Activated T-helper 17 cell treated with anti-CD3 and anti-CD28 coated beads, Interleukin-2, amount 50 U/mL, for 72 hours (primary cell): Measurements from ENCODE around the gene LRP5. TPM values are rescaled to one million over a fixed set of nuclear protein-coding genes. Genes with fewer than 3 reads are reported as not detected.

ENCODE experiments used
- ATAC-seq: fragments of 150-1000 bp; cut with Tn5 transposase; replicated peaks from 2 replicates; pipeline ENCODE4 v1.10.0; 2021; ENCODE audit warnings: mild to moderate bottlenecking, moderate library complexity
- H3K27ac Mint-ChIP-seq: one replicate; pipeline ENCODE4 v1.8.0; 2022; ENCODE audit warnings: mixed read lengths
- H3K27me3 Mint-ChIP-seq: one replicate; pipeline ENCODE4 v1.8.0; 2022; ENCODE audit warnings: mixed read lengths
- H3K36me3 Mint-ChIP-seq: one replicate; pipeline ENCODE4 v1.8.0; 2022; ENCODE audit warnings: low read depth, mild to moderate bottlenecking, mixed read lengths
- H3K4me1 Mint-ChIP-seq: one replicate; pipeline ENCODE4 v1.8.0; 2022; ENCODE audit warnings: mixed read lengths
- H3K4me3 Mint-ChIP-seq: one replicate; pipeline ENCODE4 v1.8.0; 2022; ENCODE audit warnings: mild to moderate bottlenecking, mixed read lengths
- H3K9me3 Mint-ChIP-seq: one replicate; pipeline ENCODE4 v1.8.0; 2022; ENCODE audit warnings: mixed read lengths
- total RNA-seq, 2 donors: library from RNA; stranded (reverse); gene quantifications; one replicate each; pipeline ENCODE4 v1.2.3, GENCODE V29; 2022

Gene LRP5
- total RNA-seq, 2 donors from 2014 or later = 4.6 to 6.0 TPM

- Mint-ChIP-seq H3K27ac (no peak overlapping the region), H3K36me3 (no peaks in the 10 kb centered on the region), H3K9me3 (no peaks in the 10 kb centered on the region), H3K27me3 (no peaks in the 10 kb centered on the region), H3K4me3 (no peak overlapping the region), H3K4me1 (peaks cover 6% of the 10 kb centered on the region)
- ATAC-seq = no peak
These were observed 102.3 kb downstream of the LRP5 start for GRCh38 chr11:68414496-68415221.

DNA sequence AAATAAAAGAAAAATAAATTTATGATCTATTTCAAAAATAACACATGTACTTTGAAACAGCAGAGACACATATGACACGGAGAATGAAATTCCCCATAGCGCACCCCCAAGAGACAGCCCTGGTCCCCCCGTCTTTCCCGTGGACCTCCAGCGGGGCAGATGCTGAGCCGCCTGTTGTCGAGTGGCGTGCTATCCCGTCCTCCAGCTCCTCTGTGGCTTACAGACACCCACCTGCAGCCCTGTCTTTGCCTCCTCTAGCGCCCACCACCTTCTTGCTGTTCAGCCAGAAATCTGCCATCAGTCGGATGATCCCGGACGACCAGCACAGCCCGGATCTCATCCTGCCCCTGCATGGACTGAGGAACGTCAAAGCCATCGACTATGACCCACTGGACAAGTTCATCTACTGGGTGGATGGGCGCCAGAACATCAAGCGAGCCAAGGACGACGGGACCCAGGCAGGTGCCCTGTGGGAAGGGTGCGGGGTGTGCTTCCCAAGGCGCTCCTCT is 103.7 kb downstream of the LRP5 start:
- Mint-ChIP-seq H3K27me3 (no peaks in the 10 kb centered on the region), H3K36me3 (no peaks in the 10 kb centered on the region), H3K4me1 (peaks cover 6% of the 10 kb centered on the region), H3K4me3 (no peak overlapping the region), H3K9me3 (no peaks in the 10 kb centered on the region), H3K27ac (no peak overlapping the region)
- no peak for ATAC-seq

DNA sequence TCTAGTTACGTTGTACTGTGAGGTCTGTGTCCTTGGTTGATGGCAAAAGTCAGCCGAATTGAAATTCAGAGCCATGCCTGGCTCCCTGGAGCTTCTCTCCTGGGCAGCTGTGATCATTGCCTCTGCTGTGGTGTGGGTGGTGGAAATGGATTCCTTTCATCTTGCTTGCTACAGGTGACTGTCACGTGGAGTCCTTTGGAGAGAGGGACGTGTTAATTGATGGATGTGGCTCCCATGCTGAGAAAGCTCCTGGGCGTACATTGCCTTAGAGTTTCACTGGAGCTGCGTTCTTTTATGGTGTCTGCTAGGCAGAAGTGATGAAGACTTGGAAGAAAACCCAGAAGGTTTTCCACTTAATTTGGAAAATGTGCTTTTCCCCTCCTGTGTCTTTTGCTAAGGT is 106.3 kb downstream of the LRP5 start:
- H3K9me3 Mint-ChIP-seq = no peaks in the 10 kb centered on the region
- no peak overlapping the region for H3K4me3 Mint-ChIP-seq

GRCh38 chr11:68420171-68420570 is 107.8 kb downstream of the LRP5 start:
- Mint-ChIP-seq H3K4me3 (no peak overlapping the region), H3K27me3 (no peaks in the 10 kb centered on the region), H3K27ac (no peak overlapping the region), H3K4me1 (peaks cover 6% of the 10 kb centered on the region), H3K9me3 (no peaks in the 10 kb centered on the region), H3K36me3 (no peaks in the 10 kb centered on the region)
- ATAC-seq = no peak

More for the DNA sequence above, 106.3 kb downstream of the LRP5 start:
- Mint-ChIP-seq H3K36me3 (no peaks in the 10 kb centered on the region), H3K4me1 (peaks cover 6% of the 10 kb centered on the region), H3K27me3 (no peaks in the 10 kb centered on the region), H3K27ac (no peak overlapping the region)
- no peak for ATAC-seq

DNA sequence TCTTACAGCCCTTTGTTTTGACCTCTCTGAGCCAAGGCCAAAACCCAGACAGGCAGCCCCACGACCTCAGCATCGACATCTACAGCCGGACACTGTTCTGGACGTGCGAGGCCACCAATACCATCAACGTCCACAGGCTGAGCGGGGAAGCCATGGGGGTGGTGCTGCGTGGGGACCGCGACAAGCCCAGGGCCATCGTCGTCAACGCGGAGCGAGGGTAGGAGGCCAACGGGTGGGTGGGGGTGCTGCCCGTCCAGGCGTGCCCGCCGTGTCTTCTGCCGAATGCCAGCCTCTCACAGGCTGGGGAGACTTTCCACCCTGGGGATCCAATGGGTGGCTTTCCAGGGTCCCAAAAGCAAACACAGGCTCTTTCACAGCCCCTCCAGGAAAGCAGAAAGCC is 111.1 kb downstream of the LRP5 start:
- peaks cover 2% of the 10 kb centered on the region for H3K9me3 Mint-ChIP-seq
- H3K27me3 Mint-ChIP-seq = no peaks in the 10 kb centered on the region
- ATAC-seq = no peak
- H3K27ac Mint-ChIP-seq = no peak overlapping the region
- H3K4me3 Mint-ChIP-seq = no peak overlapping the region
- H3K4me1 Mint-ChIP-seq = no peaks in the 10 kb centered on the region
- H3K36me3 Mint-ChIP-seq = no peaks in the 10 kb centered on the region

- H3K27me3 Mint-ChIP-seq = no peaks in the 10 kb centered on the region
These were observed 111.8 kb downstream of the LRP5 start for GRCh38 chr11:68424101-68424632.

DNA sequence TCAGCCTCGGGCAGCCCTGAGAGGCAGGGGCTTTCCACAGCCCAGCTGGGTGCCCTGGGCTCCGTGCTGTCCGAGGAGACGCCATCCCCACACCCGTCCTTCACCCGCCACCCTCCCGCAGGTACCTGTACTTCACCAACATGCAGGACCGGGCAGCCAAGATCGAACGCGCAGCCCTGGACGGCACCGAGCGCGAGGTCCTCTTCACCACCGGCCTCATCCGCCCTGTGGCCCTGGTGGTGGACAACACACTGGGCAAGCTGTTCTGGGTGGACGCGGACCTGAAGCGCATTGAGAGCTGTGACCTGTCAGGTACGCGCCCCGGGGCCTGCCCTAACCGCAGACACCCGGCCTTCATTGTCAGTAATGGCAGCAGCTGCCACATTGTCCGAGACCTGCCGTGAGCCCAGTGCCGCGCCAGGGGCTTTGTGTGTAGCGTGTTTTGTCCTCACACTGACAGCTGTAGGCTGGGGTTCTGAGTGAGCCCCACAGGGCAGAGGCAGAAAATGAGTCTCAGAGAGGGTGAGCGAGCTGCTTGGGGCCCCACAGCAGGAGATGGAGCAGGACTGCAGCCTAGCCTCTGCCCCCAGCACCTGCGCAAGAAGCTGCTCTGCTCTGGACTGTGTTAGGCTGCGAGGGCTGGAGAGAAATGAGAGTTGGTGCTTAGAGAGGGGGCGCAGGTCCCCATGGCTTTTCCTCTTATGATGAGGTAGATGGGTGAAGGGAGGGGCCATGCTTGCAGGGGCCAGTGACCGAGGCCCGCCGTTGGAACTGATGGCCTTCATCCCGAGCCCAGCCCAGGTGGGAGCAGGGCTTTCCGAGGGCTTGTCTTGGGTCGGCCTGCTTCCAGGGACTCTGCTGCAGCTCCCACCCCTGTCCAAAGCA is 112.8 kb downstream of the LRP5 start:
- no peak for ATAC-seq
- no peak overlapping the region for H3K27ac Mint-ChIP-seq
- H3K27me3 Mint-ChIP-seq = no peaks in the 10 kb centered on the region
- no peaks in the 10 kb centered on the region for H3K4me1 Mint-ChIP-seq
- H3K36me3 Mint-ChIP-seq = no peaks in the 10 kb centered on the region
- peaks cover 9% of the 10 kb centered on the region for H3K9me3 Mint-ChIP-seq
- H3K4me3 Mint-ChIP-seq = no peak overlapping the region

More at GRCh38 chr11:68424101-68424632, 111.8 kb downstream of the LRP5 start:
- no peak for ATAC-seq
- Mint-ChIP-seq H3K4me3 (no peak overlapping the region), H3K9me3 (peaks cover 4% of the 10 kb centered on the region), H3K27ac (no peak overlapping the region), H3K36me3 (no peaks in the 10 kb centered on the region), H3K4me1 (no peaks in the 10 kb centered on the region)

- no peak for ATAC-seq
- Mint-ChIP-seq H3K36me3 (no peaks in the 10 kb centered on the region), H3K9me3 (peaks cover 13% of the 10 kb centered on the region), H3K4me1 (no peaks in the 10 kb centered on the region), H3K27ac (no peak overlapping the region), H3K4me3 (no peak overlapping the region), H3K27me3 (no peaks in the 10 kb centered on the region)
These were observed 113.5 kb downstream of the LRP5 start for GRCh38 chr11:68425866-68426380.

DNA sequence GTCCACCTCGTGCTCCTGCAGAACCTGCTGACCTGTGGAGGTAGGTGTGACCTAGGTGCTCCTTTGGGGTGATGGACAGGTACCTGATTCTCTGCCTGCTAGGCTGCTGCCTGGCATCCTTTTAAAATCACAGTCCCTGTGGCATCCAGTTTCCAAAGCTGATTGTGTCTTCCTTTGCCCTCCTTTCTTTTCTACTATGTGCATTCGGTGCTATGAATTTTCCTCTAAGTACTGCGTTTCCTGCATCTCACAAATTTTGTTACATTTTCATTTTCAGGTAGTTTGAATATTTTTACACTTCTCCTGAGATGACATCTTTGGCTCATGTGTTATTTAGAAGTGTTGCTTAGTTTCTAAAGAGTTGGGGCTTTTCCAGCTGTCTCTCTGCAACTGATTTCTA is 117.3 kb downstream of the LRP5 start:
- Mint-ChIP-seq H3K36me3 (no peaks in the 10 kb centered on the region), H3K4me3 (no peak overlapping the region), H3K27ac (no peak overlapping the region), H3K4me1 (no peaks in the 10 kb centered on the region), H3K9me3 (peaks cover 13% of the 10 kb centered on the region), H3K27me3 (no peaks in the 10 kb centered on the region)
- ATAC-seq = no peak

DNA sequence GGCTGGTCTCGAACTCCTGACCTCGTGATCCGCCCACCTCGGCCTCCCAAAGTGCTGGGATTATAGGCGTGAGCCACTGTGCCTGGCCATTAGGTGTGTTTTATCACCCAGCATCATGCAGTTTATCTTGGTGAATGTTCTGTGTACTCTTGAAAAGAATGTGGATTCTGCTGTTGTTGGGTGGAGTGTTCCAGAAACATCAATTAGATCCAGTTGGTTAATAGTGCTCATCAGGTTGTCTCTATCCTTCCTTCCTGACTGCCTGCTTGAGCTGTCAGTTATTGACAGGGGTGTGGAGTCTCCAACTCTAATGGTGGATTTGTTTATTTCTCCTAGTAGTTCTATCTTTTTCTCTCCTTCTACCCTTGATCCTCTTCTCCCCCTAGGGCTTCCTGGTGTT is 118.0 kb downstream of the LRP5 start:
- H3K4me3 Mint-ChIP-seq = no peak overlapping the region
- no peaks in the 10 kb centered on the region for H3K36me3 Mint-ChIP-seq
- H3K9me3 Mint-ChIP-seq = peaks cover 13% of the 10 kb centered on the region
- H3K27me3 Mint-ChIP-seq = no peaks in the 10 kb centered on the region
- no peak overlapping the region for H3K27ac Mint-ChIP-seq
- ATAC-seq = no peak
- H3K4me1 Mint-ChIP-seq = no peaks in the 10 kb centered on the region

DNA sequence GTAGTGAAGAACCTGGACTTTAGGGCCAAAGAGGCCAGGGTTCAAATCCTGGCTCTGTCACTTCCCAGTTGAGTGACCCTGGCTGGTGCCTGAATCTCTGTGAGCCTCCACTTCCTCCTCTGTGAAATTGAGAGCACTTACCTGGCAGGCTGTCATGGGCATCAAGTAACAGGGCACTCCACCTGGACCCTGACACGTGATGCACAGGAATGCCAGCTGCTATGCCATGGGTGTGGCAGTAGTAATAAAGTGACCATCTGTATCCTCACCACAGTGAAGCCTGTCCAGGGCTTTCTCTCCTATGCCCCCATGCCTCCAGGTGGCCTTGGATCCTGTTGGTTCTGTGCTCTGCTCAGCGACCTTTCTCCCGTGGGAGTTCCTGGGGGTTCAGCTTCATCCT is 118.4 kb downstream of the LRP5 start:
- peaks cover 13% of the 10 kb centered on the region for H3K9me3 Mint-ChIP-seq
- no peak overlapping the region for H3K27ac Mint-ChIP-seq
- H3K36me3 Mint-ChIP-seq = no peaks in the 10 kb centered on the region
- no peaks in the 10 kb centered on the region for H3K27me3 Mint-ChIP-seq
- no peak overlapping the region for H3K4me3 Mint-ChIP-seq
- no peak for ATAC-seq
- H3K4me1 Mint-ChIP-seq = no peaks in the 10 kb centered on the region

- Mint-ChIP-seq H3K4me1 (peaks cover under 1% of the 10 kb centered on the region), H3K27me3 (no peaks in the 10 kb centered on the region), H3K9me3 (peaks cover 13% of the 10 kb centered on the region), H3K4me3 (no peak overlapping the region), H3K27ac (no peak overlapping the region), H3K36me3 (no peaks in the 10 kb centered on the region)
- no peak for ATAC-seq
These were observed 119.7 kb downstream of the LRP5 start for GRCh38 chr11:68431984-68432645.

- no peaks in the 10 kb centered on the region for H3K36me3 Mint-ChIP-seq
- H3K4me1 Mint-ChIP-seq = peaks cover 4% of the 10 kb centered on the region
- no peak overlapping the region for H3K4me3 Mint-ChIP-seq
- H3K27me3 Mint-ChIP-seq = no peaks in the 10 kb centered on the region
- peaks cover 13% of the 10 kb centered on the region for H3K9me3 Mint-ChIP-seq
- ATAC-seq = no peak
- no peak overlapping the region for H3K27ac Mint-ChIP-seq
These were observed 120.5 kb downstream of the LRP5 start for GRCh38 chr11:68432874-68433273.

GRCh38 chr11:68433541-68433940 is 121.2 kb downstream of the LRP5 start:
- Mint-ChIP-seq H3K4me1 (peaks cover 4% of the 10 kb centered on the region), H3K27me3 (no peaks in the 10 kb centered on the region), H3K4me3 (no peak overlapping the region), H3K36me3 (no peaks in the 10 kb centered on the region), H3K27ac (no peak overlapping the region), H3K9me3 (peaks cover 10% of the 10 kb centered on the region)
- no peak for ATAC-seq
